ENCODE results near the gene GABRR1. TPM values are rescaled to one million over a fixed set of nuclear protein-coding genes. Genes with fewer than 3 reads are reported as not detected.
"Not testable (repeated sequence)": the region's sequence is repeated elsewhere in the genome, so short reads cannot be mapped to it uniquely, and the experiment has no call there.

GABRR1 gene
- total RNA-seq, 1 donor: not detected

GRCh38 chr6:89131599-89131998, 85.6 kb downstream of the GABRR1 start:
- no peak for DNase-seq (ENCODE audit: low read depth)
- no peak overlapping the region for H3K4me3 ChIP-seq (ENCODE audit: low read depth, low read length)
- TF ChIP-seq, protein P1, sequence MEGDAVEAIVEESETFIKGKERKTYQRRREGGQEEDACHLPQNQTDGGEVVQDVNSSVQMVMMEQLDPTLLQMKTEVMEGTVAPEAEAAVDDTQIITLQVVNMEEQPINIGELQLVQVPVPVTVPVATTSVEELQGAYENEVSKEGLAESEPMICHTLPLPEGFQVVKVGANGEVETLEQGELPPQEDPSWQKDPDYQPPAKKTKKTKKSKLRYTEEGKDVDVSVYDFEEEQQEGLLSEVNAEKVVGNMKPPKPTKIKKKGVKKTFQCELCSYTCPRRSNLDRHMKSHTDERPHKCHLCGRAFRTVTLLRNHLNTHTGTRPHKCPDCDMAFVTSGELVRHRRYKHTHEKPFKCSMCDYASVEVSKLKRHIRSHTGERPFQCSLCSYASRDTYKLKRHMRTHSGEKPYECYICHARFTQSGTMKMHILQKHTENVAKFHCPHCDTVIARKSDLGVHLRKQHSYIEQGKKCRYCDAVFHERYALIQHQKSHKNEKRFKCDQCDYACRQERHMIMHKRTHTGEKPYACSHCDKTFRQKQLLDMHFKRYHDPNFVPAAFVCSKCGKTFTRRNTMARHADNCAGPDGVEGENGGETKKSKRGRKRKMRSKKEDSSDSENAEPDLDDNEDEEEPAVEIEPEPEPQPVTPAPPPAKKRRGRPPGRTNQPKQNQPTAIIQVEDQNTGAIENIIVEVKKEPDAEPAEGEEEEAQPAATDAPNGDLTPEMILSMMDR (IDR thresholded peaks at IDR 0.05; ENCODE audit: insufficient read depth, low read length): no peak

- H3K4me3 ChIP-seq (ENCODE audit: low read depth, low read length); DNase-seq (ENCODE audit: low read depth): not testable (repeated sequence)
These were observed 88.9 kb downstream of the GABRR1 start for GRCh38 chr6:89128256-89128671.

Other genes with a start within 250 kb of the GABRR1 start
- 92.3 and 138 TPM in 2 replicates for gene PNRC1, start 136.6 kb downstream of the GABRR1 start, total RNA-seq (ENCODE audit: low replicate concordance)
- gene SRSF12, start 99.3 kb downstream of the GABRR1 start, total RNA-seq (ENCODE audit: low replicate concordance): 0.09 and 0.33 TPM in 2 replicates
- 2.6 and 5.2 TPM in 2 replicates for gene PM20D2, start 71.3 kb downstream of the GABRR1 start, total RNA-seq (ENCODE audit: low replicate concordance)
- gene GABRR2, start 97.9 kb upstream of the GABRR1 start, total RNA-seq (ENCODE audit: low replicate concordance): 0.09 TPM in 1 of 2 replicates, not detected in the other
- 23.1 and 50.9 TPM in 2 replicates for gene UBE2J1, start 135.4 kb upstream of the GABRR1 start, total RNA-seq (ENCODE audit: low replicate concordance)
- 1.4 and 15.1 TPM in 2 replicates for gene RRAGD, start 194.9 kb upstream of the GABRR1 start, total RNA-seq (ENCODE audit: low replicate concordance)
- gene ANKRD6, start 215.8 kb upstream of the GABRR1 start, total RNA-seq (ENCODE audit: low replicate concordance): 14.6 and 18.1 TPM in 2 replicates

All from fibroblast of the aortic adventitia (primary cell).